C4-2B (cell line): ENCODE results near the gene TSC22D1.
"Not testable (repeated sequence)": the region's sequence is repeated elsewhere in the genome, so short reads cannot be mapped to it uniquely, and the experiment has no call there.

ENCODE experiments used
- H3K27ac ChIP-seq: fragments of 450-650 bp; 2 replicates; pipeline ENCODE4 v1.5.1; 2017
- CTCF ChIP-seq: fragments of 450-650 bp; conservative IDR thresholded peaks from 2 replicates; pipeline ENCODE4 v1.5.1; 2017; ENCODE audit warnings: mild to moderate bottlenecking
- ZFX ChIP-seq: fragments of 450-650 bp; IDR thresholded peaks from 2 replicates; pipeline ENCODE4 v1.6.1; 2017

Gene TSC22D1

GRCh38 chr13:44519642-44520041 is 56.5 kb downstream of the TSC22D1 start:
- H3K27ac ChIP-seq: no peak overlapping the region
- no peak for TF ChIP-seq ZFX
- no peak for TF ChIP-seq CTCF

GRCh38 chr13:44516771-44517170 is 59.4 kb downstream of the TSC22D1 start:
- TF ChIP-seq CTCF (no peak), ZFX (no peak)
- H3K27ac ChIP-seq: no peak overlapping the region

- TF ChIP-seq ZFX (no peak), CTCF (no peak)
- no peak overlapping the region for H3K27ac ChIP-seq
These were observed 61.9 kb downstream of the TSC22D1 start for GRCh38 chr13:44514278-44514677.

- H3K27ac ChIP-seq: not testable (repeated sequence)
These were observed 66.3 kb downstream of the TSC22D1 start for GRCh38 chr13:44509853-44510252.

- no peak overlapping the region for H3K27ac ChIP-seq
- TF ChIP-seq CTCF: no peak
- no peak for TF ChIP-seq ZFX
These were observed 67.5 kb downstream of the TSC22D1 start for GRCh38 chr13:44508562-44509077.

- TF ChIP-seq CTCF: no peak
- no peak for TF ChIP-seq ZFX
- no peak overlapping the region for H3K27ac ChIP-seq
These were observed 68.5 kb downstream of the TSC22D1 start for GRCh38 chr13:44507639-44508038.

GRCh38 chr13:44506719-44507118 is 69.4 kb downstream of the TSC22D1 start:
- no peak for TF ChIP-seq CTCF
- TF ChIP-seq ZFX: no peak

GRCh38 chr13:44506251-44506650 is 69.9 kb downstream of the TSC22D1 start:
- H3K27ac ChIP-seq: no peak overlapping the region
- TF ChIP-seq ZFX (no peak), CTCF (no peak)

More at GRCh38 chr13:44506719-44507118, 69.4 kb downstream of the TSC22D1 start:
- H3K27ac ChIP-seq: no peak overlapping the region
